RKO (cell line): ENCODE measurements around the gene TNRC6B.
"Not testable (repeated sequence)": the region's sequence is repeated elsewhere in the genome, so short reads cannot be mapped to it uniquely, and the experiment has no call there.

ENCODE experiments used
- DNase-seq: peaks from one replicate; pipeline ENCODE4 v3.0.0-alpha.2; 2016; ENCODE audit warnings: low spot score

Gene TNRC6B

DNA sequence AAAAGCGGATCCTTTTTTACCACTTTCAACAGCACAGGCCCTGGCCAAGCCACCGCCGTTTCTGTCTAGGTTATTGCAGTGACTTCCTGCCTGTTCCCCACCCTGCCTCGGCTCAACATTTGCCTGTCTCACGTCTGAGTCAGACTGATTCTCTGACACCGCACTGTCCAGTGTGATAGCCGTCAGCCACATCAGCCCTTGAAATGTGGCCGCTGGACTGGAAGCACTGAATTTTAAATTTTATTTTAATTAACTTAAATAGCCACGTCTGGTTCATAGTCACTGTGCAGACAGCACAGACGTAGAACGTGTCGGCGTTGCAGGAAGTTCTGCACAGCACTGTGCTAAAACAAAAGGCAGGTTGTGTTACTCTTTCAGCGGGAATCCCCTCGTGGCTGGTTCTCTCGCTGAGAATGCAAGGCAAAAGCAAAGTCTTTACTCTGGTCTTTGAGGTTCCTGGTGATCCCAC lies 112.3 kb downstream of the TNRC6B start:
- DNase-seq, result no peak

DNA sequence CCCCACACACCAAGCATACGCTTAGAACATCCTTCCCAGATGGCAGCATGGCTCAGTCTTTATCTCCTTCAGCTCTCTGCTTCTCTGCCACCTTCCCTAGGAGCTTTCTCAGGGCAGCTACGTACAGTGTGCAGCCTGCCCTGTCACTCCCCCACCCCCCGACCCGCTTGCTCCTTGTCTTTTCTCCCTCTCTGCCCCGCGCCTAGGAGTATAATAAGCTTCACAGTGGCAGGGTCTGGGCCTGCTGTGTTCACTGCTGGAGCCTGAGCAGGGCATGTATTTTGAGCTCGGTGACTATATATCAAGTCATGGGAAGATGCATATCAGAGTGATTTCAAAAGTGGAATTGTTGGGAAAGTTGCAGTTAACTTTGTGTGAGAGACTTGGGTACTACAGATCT lies 112.8 kb downstream of the TNRC6B start:
- DNase-seq, result no peak

DNA sequence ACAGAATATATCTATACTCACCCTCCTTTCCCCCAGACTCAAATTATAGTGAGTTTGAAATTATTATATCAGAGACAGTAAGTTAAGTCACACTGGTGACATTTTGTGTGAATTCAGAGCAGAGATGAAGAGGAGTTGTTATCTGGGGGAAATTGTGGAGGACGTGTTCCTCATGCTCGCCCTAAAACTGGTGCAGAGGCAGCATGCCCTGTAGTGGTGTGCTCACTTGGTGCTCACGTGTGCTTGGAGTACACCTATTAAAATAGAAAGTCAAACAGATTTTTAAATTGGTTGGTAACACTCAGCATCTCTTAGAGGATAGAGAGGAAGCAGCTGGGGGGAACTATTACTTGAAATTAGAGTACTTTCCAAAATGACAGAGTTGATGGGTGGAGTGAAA lies 117.0 kb downstream of the TNRC6B start:
- DNase-seq, result no peak

DNA sequence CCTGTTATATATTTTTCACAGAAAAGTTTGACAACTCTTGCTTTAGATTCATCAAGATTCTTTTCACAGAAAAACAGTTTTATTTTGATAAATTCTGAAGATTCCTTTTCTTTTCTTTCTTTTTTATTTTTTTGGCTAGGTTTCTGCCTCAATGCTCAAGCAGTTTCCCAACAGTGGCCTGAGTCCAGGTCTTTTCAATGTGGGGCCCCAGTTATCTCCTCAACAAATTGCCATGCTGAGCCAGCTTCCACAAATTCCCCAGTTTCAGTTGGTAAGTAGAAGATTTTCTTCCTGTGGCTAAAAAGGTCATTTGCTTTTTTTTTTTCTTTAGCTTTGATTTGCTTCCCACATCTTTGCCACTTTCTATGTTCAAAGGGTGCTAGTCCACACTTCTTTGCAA lies 122.6 kb downstream of the TNRC6B start:
- DNase-seq, result no peak

DNA sequence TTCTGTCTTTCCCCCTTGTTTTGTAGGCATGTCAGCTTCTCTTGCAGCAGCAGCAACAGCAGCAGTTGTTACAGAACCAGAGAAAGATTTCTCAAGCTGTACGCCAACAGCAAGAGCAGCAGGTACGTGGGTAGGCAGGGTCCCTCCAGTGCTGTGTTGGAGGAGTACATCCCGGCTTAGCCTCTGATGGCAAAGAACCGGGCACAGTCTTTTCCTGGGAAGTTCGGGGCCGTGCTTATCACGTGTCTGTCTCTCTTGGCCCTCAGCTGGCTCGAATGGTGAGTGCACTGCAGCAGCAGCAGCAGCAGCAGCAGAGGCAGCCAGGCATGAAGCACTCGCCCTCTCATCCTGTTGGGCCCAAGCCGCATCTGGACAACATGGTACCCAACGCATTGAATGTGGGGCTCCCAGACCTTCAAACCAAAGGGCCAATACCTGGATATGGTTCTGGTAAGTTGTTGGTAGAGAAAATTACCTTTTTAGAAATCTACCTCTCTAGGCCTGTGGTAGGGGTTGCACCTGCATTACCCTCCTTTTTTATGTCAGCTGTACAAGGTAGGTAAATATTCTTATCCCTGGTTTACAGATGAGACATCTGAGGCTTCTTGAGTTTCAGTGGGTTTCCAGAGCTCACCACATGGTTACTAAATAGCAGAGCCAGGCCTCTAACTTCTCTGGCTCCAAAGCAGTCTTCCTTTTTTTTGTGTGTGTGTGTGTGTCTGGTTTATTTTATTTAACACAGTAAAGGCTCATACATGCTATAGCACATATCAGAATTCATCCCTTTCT lies 123.4 kb downstream of the TNRC6B start:
- DNase-seq, result no peak

DNA sequence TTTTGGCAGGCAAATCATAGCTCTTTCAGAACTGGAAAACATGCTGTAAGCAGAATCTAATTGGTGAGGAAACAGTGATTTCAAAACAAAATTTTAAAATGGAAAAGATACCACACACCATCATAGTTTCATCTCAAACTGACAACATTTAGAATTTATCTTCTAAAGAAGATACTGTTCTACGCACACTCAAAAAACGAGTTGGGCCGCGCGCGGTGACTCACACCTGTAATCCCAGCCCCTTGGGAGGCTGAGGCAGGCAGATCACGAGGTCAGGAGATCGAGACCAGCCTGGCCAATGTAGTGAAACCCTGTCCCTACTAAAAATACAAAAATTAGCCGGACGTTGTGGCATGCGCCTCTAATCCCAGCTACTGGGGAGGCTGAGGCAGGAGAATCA lies 124.4 kb downstream of the TNRC6B start:
- DNase-seq, result no peak

DNA sequence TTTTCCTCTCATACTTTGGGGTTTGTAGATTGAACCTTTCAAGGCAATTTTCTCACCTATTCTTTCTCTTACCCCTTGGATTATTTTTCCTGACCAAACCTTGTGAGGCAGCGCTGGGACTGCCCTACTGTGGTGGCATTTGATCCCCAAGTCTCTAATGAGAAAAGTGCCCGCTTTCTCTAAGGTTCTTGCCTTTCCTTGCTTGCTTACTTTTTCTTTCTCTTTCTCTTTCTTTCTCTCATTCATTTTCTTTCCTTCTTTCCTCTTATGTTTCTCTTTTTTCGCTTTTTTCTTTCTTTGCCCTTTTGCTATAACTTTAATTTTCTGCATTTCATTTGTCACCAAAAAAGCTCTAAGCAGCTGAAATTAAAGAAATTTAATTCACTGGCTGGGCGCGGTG lies 127.9 kb downstream of the TNRC6B start:
- DNase-seq, result no peak

DNA sequence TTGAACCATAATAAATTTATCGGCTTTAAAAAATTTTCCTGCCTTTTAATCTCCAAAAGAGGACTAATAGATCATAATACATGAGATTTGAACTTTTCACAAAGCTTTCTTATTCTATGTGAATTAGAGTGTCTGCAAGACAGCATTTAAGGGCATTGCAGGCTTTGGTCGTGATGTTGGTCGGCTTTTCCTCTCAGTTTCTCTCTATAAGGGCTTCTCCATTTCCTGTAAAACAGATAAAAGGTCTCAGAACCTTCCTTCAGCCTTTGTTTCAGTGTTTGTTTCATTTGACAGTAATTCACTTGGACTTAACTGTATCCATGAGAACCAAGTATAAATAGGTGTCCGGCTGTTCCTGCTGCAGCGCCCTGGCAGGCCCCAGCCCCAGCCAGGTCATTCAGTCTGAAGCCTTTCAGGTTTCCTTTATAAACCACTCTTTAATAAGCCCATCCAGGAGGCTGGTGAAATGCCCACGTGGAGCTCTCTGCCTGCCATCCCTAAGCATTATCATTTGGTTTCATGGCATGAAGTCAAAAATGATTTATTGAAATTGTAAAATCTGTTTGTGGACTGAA lies 131.4 kb downstream of the TNRC6B start:
- no peak for DNase-seq

DNA sequence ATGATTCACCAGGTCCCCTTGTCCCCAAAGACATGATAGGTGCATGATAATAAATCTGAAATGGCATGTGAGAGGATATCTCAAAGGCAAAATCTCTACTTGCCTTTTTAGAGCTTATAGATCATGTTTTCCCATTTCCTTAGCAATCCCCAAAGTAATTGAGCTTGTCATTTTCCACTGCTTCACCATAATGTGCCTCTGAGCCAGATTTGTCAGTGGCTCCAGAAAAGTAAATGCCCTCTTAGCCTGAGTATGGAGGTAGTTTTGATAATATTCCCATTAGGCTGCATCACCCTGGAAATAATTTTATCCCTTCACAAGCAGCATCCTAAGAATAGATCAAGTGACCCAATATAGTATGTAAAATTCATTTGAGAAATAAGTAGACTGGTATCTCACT lies 131.9 kb downstream of the TNRC6B start:
- no peak for DNase-seq

DNA sequence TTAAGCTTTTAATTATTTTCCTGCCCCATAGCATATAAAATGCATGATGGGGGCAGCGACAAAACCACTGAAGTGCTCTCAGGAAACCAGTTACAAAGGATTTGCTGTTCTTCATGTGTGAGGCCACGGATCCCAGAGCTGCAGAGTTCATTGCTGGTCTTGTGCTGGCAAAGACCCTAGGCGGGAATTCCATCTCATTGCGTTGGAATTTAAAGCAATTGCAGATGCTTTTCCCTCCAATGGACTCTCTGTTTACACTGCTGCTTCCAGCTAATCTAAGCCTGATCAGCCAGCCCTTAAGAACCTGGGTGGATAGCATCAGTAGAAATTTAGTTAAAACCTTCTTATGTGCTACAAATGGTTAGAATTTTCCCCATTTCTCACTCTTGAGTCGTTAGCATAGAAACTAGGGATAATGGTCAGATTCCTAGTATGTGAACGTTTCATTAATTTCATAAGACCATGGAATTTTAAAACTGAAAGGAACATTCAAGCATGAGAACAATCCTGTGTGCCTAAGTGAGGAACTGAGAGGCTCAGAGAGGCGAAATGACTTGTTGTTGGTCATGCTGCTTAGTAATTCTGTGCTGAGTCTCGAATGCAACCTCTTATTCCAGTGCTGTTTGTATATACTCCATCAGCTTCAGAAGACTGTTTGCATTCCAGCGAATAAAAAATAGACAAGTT lies 132.5 kb downstream of the TNRC6B start:
- DNase-seq, result no peak

DNA sequence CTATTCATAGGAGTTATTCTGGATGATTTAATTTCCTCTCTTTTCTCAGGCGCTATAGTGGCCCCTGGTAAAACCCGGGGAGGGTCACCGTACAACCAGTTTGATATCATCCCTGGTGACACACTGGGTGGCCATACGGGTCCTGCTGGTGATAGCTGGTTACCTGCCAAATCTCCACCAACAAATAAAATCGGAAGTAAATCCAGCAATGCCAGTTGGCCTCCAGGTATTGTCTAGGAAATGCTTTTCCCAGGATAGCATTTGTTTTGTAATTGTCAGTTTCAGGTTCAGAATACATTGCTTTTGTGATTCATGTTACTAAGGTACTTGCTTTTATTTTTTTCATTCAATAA lies 133.0 kb downstream of the TNRC6B start:
- DNase-seq, result no peak

DNA sequence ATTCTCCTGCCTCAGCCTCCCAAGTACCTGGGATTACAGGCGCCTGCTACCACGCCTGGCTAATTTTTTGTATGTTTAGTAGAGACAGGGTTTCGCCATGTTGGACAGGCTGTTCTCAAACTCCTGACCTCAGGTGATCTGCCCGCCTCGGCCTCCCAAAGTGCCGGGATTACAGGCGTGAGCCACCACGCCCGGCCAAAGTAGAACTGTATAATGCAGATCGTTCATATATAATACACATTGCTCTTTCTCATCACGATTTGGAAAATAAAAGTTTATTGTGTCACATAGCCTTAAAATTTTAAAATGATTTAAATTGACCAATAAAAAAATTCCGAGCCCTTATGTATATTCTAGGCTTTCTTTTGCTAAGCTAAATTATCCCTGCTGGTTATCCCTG lies 133.9 kb downstream of the TNRC6B start:
- DNase-seq, result not testable (repeated sequence)

DNA sequence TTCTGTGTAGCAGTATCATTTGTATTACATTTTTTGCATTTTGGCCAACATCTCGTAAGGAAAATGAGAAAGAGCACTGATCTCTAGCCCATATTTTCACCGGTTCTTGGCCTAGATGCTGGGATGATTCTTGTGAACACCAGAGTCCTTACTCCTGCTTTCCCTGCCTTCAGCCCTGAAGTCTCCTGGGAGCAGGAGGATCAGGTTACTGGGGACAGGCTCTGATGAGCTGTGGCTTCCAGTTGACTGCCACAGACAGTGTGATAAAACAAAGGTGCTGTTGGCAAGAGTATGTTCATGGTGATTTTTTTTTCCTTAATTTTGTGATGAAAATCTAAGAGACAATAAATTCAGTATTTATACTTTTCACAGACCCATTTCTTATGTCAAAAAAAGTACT lies 134.3 kb downstream of the TNRC6B start:
- no peak for DNase-seq

DNA sequence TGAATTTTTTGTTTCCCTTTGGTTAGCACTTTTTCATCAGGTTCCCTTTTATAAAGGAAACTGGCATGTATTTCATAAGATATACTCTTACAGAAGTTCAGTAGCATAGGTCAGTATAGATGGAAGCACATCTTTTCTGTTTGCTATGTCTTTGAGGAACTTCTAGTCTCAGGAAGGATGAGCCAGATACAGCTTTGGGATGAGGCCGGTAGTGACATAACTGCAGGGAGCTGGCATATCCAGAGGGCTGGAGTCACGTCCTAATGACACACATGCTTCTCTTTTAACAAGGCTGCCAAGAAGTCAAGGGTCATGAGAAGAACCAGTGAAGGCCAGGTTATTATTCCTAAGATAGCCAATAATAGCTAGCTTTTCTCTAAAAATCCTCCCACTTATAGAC lies 135.3 kb downstream of the TNRC6B start:
- no peak for DNase-seq

DNA sequence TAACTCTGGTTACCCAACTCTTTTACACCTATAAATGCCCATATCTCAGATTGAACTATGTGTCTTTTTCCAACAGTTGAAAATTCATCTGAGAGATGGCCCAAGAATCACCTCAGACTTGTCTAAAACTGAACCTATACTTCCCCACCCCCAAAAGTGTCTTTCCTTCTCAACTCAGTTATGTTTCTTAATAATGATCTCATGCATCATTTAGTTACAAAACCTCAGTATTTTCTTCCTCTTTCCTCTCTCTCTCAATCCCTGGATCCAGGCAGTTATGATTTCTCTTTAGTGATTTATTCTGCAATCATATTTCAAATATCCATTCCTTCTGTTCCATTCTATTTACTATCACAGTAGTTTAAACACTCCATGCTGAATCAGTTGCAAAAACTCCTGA lies 136.3 kb downstream of the TNRC6B start:
- no peak for DNase-seq

DNA sequence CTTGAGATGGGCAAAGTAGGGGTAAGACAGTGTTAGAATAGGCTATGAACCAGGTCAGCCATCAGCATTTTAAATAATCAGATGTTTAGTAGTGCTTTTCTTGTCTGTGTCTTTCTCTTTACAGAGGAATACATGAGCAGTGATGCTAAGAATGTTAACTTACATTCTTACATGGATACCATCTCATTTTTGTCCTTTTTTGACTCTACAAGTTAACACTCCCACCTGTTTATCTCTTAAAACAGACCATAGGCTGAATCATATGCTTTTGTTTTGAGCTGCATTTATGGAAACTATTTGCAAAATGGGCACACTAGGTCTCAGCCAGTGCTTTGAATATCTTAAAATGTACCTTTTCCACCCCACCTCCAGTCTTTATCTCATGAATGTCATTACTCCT lies 143.0 kb downstream of the TNRC6B start:
- no peak for DNase-seq

DNA sequence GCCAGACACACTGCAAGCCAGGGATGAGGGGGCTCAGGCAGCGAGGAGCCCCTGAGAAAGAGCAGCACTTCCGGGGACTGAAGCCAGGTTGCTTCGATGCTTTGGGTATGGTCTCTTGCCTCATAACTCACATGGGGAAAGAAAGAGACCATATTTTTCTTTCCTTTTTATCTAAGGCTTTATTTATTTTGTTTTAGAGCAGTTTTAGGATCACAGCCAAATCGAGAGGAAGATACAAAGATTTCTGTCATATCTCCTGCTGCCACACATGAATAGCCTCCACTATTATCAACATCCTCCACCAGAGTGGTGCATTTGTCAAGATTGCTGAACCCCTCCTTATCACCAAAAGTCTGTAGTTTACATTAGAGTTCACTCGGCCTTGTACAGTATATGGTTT lies 144.3 kb downstream of the TNRC6B start:
- no peak for DNase-seq

DNA sequence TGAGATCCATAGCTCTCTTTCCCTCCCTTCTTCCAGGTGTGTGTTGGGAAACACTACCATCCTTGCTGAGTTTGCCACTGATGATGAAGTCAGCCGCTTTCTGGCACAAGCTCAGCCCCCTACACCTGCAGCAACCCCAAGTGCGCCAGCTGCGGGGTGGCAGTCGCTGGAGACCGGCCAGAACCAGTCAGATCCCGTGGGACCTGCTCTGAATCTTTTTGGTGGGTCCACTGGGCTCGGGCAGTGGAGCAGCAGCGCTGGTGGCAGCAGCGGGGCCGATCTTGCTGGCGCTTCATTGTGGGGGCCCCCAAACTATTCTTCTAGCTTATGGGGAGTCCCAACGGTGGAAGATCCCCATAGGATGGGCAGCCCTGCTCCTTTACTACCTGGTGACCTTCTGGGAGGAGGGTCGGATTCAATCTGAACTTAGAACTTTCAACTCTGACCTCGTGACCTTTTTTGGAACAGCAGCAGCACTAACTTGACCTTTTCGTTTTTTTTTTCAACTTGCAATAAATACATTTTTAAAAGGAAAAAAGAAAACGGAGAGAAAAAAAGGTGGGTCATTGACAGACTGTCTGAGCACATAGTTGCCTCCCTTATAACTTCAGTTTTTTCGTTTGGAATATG lies 145.2 kb downstream of the TNRC6B start:
- DNase-seq, result no peak

DNA sequence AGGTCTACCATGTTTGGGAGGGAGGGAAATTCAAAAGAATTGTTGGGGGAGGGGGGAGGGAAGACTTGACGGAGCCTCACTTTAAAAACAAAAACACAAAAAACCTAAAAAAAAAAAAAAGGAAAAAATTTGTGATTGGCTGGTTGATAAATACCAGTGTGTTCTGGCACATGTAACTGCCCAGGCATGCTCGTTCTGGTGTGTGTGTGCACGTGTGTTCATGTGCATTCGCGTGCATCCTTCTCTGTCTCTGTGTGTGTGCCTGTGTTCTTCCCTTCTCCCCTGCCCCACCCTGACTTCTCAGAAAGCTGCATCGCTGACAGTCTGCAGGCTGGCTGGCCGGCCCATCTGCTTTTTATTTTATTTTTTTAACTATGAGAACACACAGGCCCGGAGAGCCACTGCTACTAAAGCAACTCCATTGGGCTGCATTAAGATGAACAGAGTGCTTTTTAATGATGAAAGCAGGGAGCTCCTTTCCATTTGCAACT lies 146.0 kb downstream of the TNRC6B start:
- DNase-seq, result no peak

DNA sequence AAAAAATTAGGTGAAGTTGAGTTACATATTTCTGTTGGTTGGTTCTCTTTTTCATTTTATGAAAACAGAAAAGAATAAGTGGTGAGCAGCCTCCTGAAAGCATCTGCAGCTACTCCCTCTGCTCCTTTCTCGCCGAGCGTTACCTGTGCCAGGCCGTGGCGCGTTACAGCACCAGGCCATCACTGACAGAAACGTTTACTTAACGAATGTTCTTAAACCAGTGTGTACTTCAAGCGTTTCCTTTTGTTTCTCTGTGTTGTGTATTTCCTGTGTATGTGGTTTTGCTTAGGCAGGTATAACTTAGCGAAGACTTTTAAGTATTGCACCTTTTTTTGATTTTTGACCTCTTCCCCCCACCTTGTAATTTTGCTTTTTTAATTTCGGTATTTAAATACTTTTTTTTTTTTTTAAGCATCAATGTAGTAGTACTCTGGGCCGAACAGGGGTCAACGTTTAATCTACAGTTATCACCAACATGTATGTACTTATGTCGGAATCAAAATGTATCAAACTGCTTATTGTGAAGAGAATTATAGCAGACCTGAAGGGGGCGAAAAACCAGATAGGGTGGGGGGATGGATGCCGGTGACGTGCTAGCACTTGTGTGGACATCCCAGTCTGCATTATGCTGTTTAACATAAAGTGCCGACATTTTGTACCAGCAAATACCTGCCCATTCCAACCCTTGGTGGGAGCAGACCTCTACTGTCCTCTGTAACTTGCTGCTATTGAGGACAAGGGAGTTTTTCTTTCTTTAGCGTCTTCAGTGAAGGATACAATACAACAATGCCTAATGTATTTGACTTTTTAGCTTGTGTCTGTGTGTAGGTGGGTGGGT lies 147.0 kb downstream of the TNRC6B start:
- DNase-seq, result no peak

DNA sequence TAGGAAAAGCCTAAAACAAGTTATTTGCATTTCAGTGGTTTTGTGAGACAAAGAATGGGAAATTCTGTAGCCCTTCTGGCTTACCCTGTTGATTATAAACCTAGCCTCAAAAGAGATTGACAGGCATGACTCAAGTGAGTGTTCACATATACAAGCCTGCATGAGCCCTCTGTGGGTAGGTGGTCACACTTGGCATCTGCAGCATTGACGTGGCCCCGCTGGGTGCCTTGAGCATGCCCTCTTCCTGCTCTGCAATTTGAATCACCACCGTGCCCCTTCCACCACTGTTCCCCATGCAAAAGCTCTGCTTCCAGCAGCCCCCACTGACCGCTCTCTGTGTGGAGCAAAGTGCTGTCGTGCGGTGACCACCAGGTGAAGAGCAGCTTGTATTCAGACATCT lies 147.6 kb downstream of the TNRC6B start:
- no peak for DNase-seq
